Liver (tissue), 9 donors: ENCODE results near the gene ARFRP1. TPM values are rescaled to one million over a fixed set of nuclear protein-coding genes. Genes with fewer than 3 reads are reported as not detected.

Experiments
- DNase-seq: peaks from one replicate; pipeline ENCODE4 v3.0.0-alpha.2; 2017; ENCODE audit warnings: low spot score
- H3K27ac ChIP-seq, 2 donors: one replicate each; pipeline ENCODE4 v1.7.0; 2013; ENCODE audit warnings: inconsistent platforms in 2 of 2, low read length in 2 of 2, control low read depth in 1 of 2, low read depth in 1 of 2, mild to moderate bottlenecking in 1 of 2
- H3K27me3 ChIP-seq, 4 donors: one replicate each; pipeline versions ENCODE4 v1.6.1 to v1.7.0; 2013; ENCODE audit warnings: low read length in 3 of 4, inconsistent platforms in 1 of 4, mild to moderate bottlenecking in 1 of 4, moderate library complexity in 1 of 4; ENCODE audit not compliant: control insufficient read depth in 4 of 4, insufficient read depth in 4 of 4
- H3K36me3 ChIP-seq, 4 donors: one replicate each; pipeline versions ENCODE4 v1.6.1 to v1.7.0; 2013; ENCODE audit warnings: low read length in 3 of 4, mild to moderate bottlenecking in 3 of 4, low read depth in 1 of 4, moderate library complexity in 1 of 4; ENCODE audit not compliant: control insufficient read depth in 4 of 4, insufficient read depth in 3 of 4
- H3K4me1 ChIP-seq, 4 donors: one replicate each; pipeline versions ENCODE4 v1.6.1 to v1.7.0; 2013; ENCODE audit warnings: low read length in 3 of 4, mild to moderate bottlenecking in 3 of 4, moderate library complexity in 1 of 4; ENCODE audit not compliant: control insufficient read depth in 4 of 4, insufficient read depth in 4 of 4
- H3K4me3 ChIP-seq, 3 donors: one replicate each; pipeline versions ENCODE4 v1.6.1 to v1.7.0; 2013; ENCODE audit warnings: low read length in 3 of 3, control low read depth in 1 of 3, low read depth in 1 of 3, mild to moderate bottlenecking in 1 of 3
- H3K9ac ChIP-seq, 2 donors: one replicate each; pipeline ENCODE4 v1.7.0; 2013; ENCODE audit warnings: low read length in 2 of 2, mild to moderate bottlenecking in 2 of 2, moderate library complexity in 2 of 2, control low read depth in 1 of 2, low read depth in 1 of 2
- H3K9me3 ChIP-seq, 4 donors: one replicate each; pipeline versions ENCODE4 v1.6.1 to v1.7.0; 2013; ENCODE audit warnings: low read length in 3 of 4; ENCODE audit not compliant: control insufficient read depth in 4 of 4
- FOXA2 ChIP-seq: IDR thresholded peaks from 2 replicates; pipeline ENCODE4 v1.6.1; 2016; ENCODE audit warnings: antibody characterized with exemption
- GABPA ChIP-seq, 2 donors: IDR thresholded peaks in 1 of 2; conservative IDR thresholded peaks in 1 of 2; 2 replicates each; pipeline ENCODE4 v1.6.1; 2016; ENCODE audit warnings: antibody characterized with exemption in 2 of 2, mild to moderate bottlenecking in 1 of 2, moderate library complexity in 1 of 2
- HNF4A ChIP-seq, 2 donors: conservative IDR thresholded peaks; 2 replicates each; pipeline ENCODE4 v1.6.1; 2016; ENCODE audit warnings: antibody characterized with exemption in 2 of 2, mild to moderate bottlenecking in 2 of 2
- HNF4G ChIP-seq: IDR thresholded peaks from 2 replicates; pipeline ENCODE4 v1.6.1; 2016; ENCODE audit warnings: antibody characterized with exemption
- JUND ChIP-seq, 2 donors: IDR thresholded peaks; 2 replicates each; pipeline ENCODE4 v1.6.1; 2016; ENCODE audit warnings: antibody characterized with exemption in 2 of 2
- NR2F2 ChIP-seq: IDR thresholded peaks from 2 replicates; pipeline ENCODE4 v1.6.1; 2016; ENCODE audit warnings: antibody characterized with exemption
- RAD21 ChIP-seq, 2 donors: IDR thresholded peaks; 2 replicates each; pipeline ENCODE4 v1.6.1; 2016; ENCODE audit warnings: antibody characterized with exemption in 2 of 2, mild to moderate bottlenecking in 2 of 2
- RXRA ChIP-seq, 2 donors: IDR thresholded peaks; 2 replicates each; pipeline ENCODE4 v1.6.1; 2017 to 2018; ENCODE audit warnings: antibody characterized with exemption in 2 of 2, mild to moderate bottlenecking in 1 of 2
- SP1 ChIP-seq: IDR thresholded peaks from 2 replicates; pipeline ENCODE4 v1.6.1; 2018; ENCODE audit warnings: antibody characterized with exemption, mild to moderate bottlenecking
- TAF1 ChIP-seq: conservative IDR thresholded peaks from 2 replicates; pipeline ENCODE4 v1.6.1; 2016; ENCODE audit warnings: antibody characterized with exemption, mild to moderate bottlenecking
- WGBS: extraction: QIAGEN DNeasy Blood & Tissue Kit; methylation state at CpG from one replicate; pipeline ENCODE4 v1.1.7; 2013; 5-methylcytosine and 5-hydroxymethylcytosine counted together
- polyA plus RNA-seq, 2 donors: library from polyadenylated mRNA; stranded (reverse) in 1 of 2; unstranded in 1 of 2; fragments of 200-250 nt in 1 of 2; fragments of >200 nt in 1 of 2; fragmentation: Nextera tagmentation in 1 of 2; extraction: Ambion mirVana in 1 of 2; gene quantifications; one replicate each; pipeline versions ENCODE4 v1.2.1 to v1.2.3, GENCODE V29; 2013 to 2015
- total RNA-seq, 2 donors: library from RNA; depleted of rRNA; stranded (reverse); fragments of >200 nt; gene quantifications; one replicate each; pipeline ENCODE4 v1.2.3, GENCODE V29; 2014
- TF ChIP-seq, protein P1 (sequence below): IDR thresholded peaks from 2 replicates; pipeline ENCODE4 v1.6.1; 2016; ENCODE audit warnings: antibody characterized with exemption
- TF ChIP-seq, protein P2 (sequence below): fragments of 150-350 bp; IDR thresholded peaks from 2 replicates; pipeline ENCODE4 v1.5.1; 2017; ENCODE audit warnings: improper control_type of control experiment, low read depth, low read length; ENCODE audit not compliant: missing input control
- TF ChIP-seq, protein P3 (sequence below): IDR thresholded peaks from 2 replicates; pipeline ENCODE4 v1.6.1; 2016; ENCODE audit warnings: antibody characterized with exemption, mild to moderate bottlenecking
- TF ChIP-seq, protein P4 (sequence below): IDR thresholded peaks from 2 replicates; pipeline ENCODE4 v1.6.1; 2016; ENCODE audit warnings: antibody characterized with exemption
- TF ChIP-seq, protein P5 (sequence below): IDR thresholded peaks from 2 replicates; pipeline ENCODE4 v1.6.1; 2016; ENCODE audit warnings: antibody characterized with exemption
- donor health status: healthy.
- donor health status: healthy.
- donor health status: healthy.
- donor health status: healthy.
- donor health status: healthy.

The ARFRP1 gene
- total and polyA plus RNA-seq, 4 donors: 14.2 to 26.9 (median 20.5) TPM

DNA sequence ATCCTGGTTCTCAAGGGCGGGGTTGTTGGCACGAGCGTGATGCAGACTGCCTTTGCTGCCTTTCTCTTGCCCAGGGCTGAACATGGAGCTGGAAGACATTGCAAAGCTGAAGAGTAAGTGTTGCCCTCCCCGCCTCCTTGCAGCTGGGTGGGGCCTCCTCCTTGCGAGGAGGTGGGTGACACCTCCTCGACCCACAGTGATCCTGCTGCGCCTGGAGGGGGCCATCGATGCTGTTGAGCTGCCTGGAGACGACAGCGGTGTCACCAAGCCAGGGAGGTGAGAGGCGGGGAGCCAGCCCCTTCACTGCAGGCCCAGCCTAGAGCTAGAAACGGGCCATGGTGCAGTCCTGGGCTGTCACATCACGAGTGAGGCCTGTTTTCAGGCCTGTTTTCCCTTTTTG is 29.7 kb downstream of the ARFRP1 start (continued):
- TF ChIP-seq, protein P1, sequence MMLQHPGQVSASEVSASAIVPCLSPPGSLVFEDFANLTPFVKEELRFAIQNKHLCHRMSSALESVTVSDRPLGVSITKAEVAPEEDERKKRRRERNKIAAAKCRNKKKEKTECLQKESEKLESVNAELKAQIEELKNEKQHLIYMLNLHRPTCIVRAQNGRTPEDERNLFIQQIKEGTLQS: no peak
- no peak for TF ChIP-seq FOXA2

DNA sequence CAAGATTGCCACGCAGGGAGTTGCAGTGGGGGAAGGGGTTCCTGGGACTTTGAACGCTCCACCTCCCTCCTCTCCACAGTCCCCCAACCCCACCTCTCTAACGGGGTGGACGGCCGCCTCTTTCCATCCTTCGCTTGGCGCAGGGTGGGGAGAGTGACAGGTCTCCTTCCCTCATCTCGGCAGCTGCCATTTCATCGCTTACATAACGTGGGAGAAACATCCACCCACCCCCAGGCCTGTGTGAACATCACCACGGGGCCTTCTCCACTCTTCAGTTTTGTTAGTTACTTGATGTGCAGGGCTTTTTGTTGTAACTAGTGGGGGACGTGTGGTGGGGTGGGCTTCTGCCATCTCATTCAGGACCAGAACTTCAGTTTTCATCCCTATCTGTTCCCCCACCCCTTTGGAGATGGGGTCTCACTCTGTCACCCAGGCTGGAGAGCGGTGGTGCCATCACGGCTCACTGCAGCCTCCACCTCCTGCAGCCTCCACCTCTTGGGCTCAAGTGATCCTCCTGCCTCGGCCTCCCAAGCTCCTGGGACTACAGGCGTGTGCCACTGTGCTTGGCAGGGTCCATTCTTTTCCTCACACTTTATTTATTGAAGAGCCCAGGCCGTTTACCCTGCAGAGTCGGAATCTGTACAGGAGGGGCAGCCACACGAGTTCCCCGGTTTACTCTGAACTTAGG is 32.0 kb downstream of the ARFRP1 start:
- H3K4me3 ChIP-seq: no peak overlapping the region
- peaks cover 0 to 37% (median 10%) of the 10 kb centered on the region in 4 donors for H3K36me3 ChIP-seq
- no peak overlapping the region for H3K27ac ChIP-seq
- H3K27me3 ChIP-seq: no peaks in the 10 kb centered on the region
- H3K4me1 ChIP-seq: no peaks in the 10 kb centered on the region
- WGBS: 96% methylated on average over 20 of the region's 20 CpGs
- no peak overlapping the region for H3K9ac ChIP-seq
- no peaks in the 10 kb centered on the region for H3K9me3 ChIP-seq
- no peak for TF ChIP-seq HNF4A (conservative IDR thresholded peaks at IDR 0.05)
- no peak for TF ChIP-seq GABPA (IDR thresholded peaks at IDR 0.05 in 1 of 2, conservative IDR thresholded peaks at IDR 0.05 in 1 of 2)
- TF ChIP-seq RAD21 (IDR thresholded peaks at IDR 0.05): no peak
- TF ChIP-seq TAF1: no peak
- TF ChIP-seq, protein P2, sequence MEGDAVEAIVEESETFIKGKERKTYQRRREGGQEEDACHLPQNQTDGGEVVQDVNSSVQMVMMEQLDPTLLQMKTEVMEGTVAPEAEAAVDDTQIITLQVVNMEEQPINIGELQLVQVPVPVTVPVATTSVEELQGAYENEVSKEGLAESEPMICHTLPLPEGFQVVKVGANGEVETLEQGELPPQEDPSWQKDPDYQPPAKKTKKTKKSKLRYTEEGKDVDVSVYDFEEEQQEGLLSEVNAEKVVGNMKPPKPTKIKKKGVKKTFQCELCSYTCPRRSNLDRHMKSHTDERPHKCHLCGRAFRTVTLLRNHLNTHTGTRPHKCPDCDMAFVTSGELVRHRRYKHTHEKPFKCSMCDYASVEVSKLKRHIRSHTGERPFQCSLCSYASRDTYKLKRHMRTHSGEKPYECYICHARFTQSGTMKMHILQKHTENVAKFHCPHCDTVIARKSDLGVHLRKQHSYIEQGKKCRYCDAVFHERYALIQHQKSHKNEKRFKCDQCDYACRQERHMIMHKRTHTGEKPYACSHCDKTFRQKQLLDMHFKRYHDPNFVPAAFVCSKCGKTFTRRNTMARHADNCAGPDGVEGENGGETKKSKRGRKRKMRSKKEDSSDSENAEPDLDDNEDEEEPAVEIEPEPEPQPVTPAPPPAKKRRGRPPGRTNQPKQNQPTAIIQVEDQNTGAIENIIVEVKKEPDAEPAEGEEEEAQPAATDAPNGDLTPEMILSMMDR: no peak
- TF ChIP-seq, protein P3, sequence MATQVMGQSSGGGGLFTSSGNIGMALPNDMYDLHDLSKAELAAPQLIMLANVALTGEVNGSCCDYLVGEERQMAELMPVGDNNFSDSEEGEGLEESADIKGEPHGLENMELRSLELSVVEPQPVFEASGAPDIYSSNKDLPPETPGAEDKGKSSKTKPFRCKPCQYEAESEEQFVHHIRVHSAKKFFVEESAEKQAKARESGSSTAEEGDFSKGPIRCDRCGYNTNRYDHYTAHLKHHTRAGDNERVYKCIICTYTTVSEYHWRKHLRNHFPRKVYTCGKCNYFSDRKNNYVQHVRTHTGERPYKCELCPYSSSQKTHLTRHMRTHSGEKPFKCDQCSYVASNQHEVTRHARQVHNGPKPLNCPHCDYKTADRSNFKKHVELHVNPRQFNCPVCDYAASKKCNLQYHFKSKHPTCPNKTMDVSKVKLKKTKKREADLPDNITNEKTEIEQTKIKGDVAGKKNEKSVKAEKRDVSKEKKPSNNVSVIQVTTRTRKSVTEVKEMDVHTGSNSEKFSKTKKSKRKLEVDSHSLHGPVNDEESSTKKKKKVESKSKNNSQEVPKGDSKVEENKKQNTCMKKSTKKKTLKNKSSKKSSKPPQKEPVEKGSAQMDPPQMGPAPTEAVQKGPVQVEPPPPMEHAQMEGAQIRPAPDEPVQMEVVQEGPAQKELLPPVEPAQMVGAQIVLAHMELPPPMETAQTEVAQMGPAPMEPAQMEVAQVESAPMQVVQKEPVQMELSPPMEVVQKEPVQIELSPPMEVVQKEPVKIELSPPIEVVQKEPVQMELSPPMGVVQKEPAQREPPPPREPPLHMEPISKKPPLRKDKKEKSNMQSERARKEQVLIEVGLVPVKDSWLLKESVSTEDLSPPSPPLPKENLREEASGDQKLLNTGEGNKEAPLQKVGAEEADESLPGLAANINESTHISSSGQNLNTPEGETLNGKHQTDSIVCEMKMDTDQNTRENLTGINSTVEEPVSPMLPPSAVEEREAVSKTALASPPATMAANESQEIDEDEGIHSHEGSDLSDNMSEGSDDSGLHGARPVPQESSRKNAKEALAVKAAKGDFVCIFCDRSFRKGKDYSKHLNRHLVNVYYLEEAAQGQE: no peak
- no peak for TF ChIP-seq FOXA2
- no peak for TF ChIP-seq JUND (IDR thresholded peaks at IDR 0.05)
- DNase-seq: no peak

DNA sequence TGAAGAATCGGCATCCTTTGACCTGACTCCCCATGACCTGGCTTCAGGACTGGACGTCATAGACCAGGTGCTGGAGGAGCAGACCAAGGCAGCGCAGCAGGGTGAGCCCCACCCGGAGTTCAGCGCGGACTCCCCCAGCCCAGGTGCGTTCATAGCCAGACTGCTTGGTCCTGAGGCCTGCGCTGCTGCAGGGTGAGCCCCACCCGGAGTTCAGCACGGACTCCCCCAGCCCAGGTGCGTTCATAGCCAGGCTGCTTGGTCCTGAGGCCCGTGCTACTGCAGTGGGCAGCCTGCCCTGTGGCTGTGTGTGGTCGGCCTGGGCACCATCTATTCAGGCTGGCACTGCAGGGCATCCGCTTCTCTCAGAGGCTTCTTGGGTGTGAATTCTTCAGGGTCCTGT is 33.8 kb downstream of the ARFRP1 start:
- 97% methylated on average over 14 of the region's 14 CpGs for WGBS
- Histone ChIP-seq H3K36me3 (peaks cover 0 to 35% (median 10%) of the 10 kb centered on the region in 4 donors), H3K9ac (no peak overlapping the region), H3K27ac (no peak overlapping the region), H3K4me1 (no peaks in the 10 kb centered on the region), H3K27me3 (no peaks in the 10 kb centered on the region), H3K9me3 (no peaks in the 10 kb centered on the region), H3K4me3 (no peak overlapping the region)
- no peak for DNase-seq
- TF ChIP-seq NR2F2: no peak
- TF ChIP-seq, protein P3: no peak
- TF ChIP-seq HNF4G: no peak
- TF ChIP-seq, protein P4, sequence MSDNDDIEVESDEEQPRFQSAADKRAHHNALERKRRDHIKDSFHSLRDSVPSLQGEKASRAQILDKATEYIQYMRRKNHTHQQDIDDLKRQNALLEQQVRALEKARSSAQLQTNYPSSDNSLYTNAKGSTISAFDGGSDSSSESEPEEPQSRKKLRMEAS: no peak
- TF ChIP-seq GABPA (IDR thresholded peaks at IDR 0.05 in 1 of 2, conservative IDR thresholded peaks at IDR 0.05 in 1 of 2): no peak
- no peak for TF ChIP-seq SP1
- TF ChIP-seq, protein P5, sequence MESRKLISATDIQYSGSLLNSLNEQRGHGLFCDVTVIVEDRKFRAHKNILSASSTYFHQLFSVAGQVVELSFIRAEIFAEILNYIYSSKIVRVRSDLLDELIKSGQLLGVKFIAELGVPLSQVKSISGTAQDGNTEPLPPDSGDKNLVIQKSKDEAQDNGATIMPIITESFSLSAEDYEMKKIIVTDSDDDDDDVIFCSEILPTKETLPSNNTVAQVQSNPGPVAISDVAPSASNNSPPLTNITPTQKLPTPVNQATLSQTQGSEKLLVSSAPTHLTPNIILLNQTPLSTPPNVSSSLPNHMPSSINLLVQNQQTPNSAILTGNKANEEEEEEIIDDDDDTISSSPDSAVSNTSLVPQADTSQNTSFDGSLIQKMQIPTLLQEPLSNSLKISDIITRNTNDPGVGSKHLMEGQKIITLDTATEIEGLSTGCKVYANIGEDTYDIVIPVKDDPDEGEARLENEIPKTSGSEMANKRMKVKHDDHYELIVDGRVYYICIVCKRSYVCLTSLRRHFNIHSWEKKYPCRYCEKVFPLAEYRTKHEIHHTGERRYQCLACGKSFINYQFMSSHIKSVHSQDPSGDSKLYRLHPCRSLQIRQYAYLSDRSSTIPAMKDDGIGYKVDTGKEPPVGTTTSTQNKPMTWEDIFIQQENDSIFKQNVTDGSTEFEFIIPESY: no peak
- TF ChIP-seq JUND (IDR thresholded peaks at IDR 0.05): no peak
- no peak for TF ChIP-seq RXRA (IDR thresholded peaks at IDR 0.05)
- TF ChIP-seq, protein P1: no peak
